DMS53 treated with DMSO at 0.1 percent for 48 hours (cell line): ENCODE data around the gene DENND5B.
"Not testable (repeated sequence)": the region's sequence is repeated elsewhere in the genome, so short reads cannot be mapped to it uniquely, and the experiment has no call there.

ENCODE experiments used
- DNase-seq: peaks from one replicate; lab custom pipeline; 2025; ENCODE audit not compliant: unreplicated experiment; lab: John Stamatoyannopoulos, UW

The DENND5B gene

GRCh38 chr12:31558521-31558920 is 32.4 kb downstream of the DENND5B start:
- DNase-seq: no peak

- DNase-seq: no peak
Observed at GRCh38 chr12:31557707-31558106, 33.2 kb downstream of the DENND5B start.

GRCh38 chr12:31555466-31555865 is 35.5 kb downstream of the DENND5B start:
- not testable (repeated sequence) for DNase-seq

- DNase-seq: not testable (repeated sequence)
Observed at GRCh38 chr12:31550590-31550989, 40.3 kb downstream of the DENND5B start.

- no peak for DNase-seq
Observed at GRCh38 chr12:31536672-31537071, 54.3 kb downstream of the DENND5B start.

- no peak for DNase-seq
Observed at GRCh38 chr12:31533470-31533869, 57.5 kb downstream of the DENND5B start.

- no peak for DNase-seq
Observed at GRCh38 chr12:31531893-31532292, 59.0 kb downstream of the DENND5B start.

GRCh38 chr12:31528095-31528494 is 62.8 kb downstream of the DENND5B start:
- no peak for DNase-seq

- DNase-seq: no peak
Observed at GRCh38 chr12:31527083-31527482, 63.9 kb downstream of the DENND5B start.

GRCh38 chr12:31526158-31526546 is 64.8 kb downstream of the DENND5B start:
- no peak for DNase-seq

GRCh38 chr12:31525496-31526157 is 65.3 kb downstream of the DENND5B start:
- DNase-seq: no peak

GRCh38 chr12:31524791-31525495 is 66.0 kb downstream of the DENND5B start:
- DNase-seq: no peak

- DNase-seq: no peak
Observed at GRCh38 chr12:31523306-31523705, 67.6 kb downstream of the DENND5B start.

GRCh38 chr12:31522607-31523006 is 68.3 kb downstream of the DENND5B start:
- no peak for DNase-seq

- no peak for DNase-seq
Observed at GRCh38 chr12:31521964-31522363, 69.0 kb downstream of the DENND5B start.

- DNase-seq: no peak
Observed at GRCh38 chr12:31519511-31519910, 71.4 kb downstream of the DENND5B start.

- no peak for DNase-seq
Observed at GRCh38 chr12:31518680-31519227, 72.2 kb downstream of the DENND5B start.

- DNase-seq: no peak
Observed at GRCh38 chr12:31517994-31518393, 72.9 kb downstream of the DENND5B start.

- DNase-seq: no peak
Observed at GRCh38 chr12:31516702-31517101, 74.2 kb downstream of the DENND5B start.

- no peak for DNase-seq
Observed at GRCh38 chr12:31514912-31515311, 76.0 kb downstream of the DENND5B start.

- DNase-seq: no peak
Observed at GRCh38 chr12:31510034-31510433, 80.9 kb downstream of the DENND5B start.

- DNase-seq: no peak
Observed at GRCh38 chr12:31508436-31509150, 82.3 kb downstream of the DENND5B start.
